K562 (cell line): ENCODE measurements around the gene CCNT1.

Source experiments
- JUN ChIP-seq, 2 experiments: sonication (generic) in 1 of 2; formaldehyde crosslinking in 1 of 2; IDR thresholded peaks; 2 replicates each; pipeline versions ENCODE4 v1.6.1 to v1.8.0; 2012 to 2022; ENCODE audit warnings: borderline replicate concordance in 2 of 2, mild to moderate bottlenecking in 2 of 2, improper control_type of control experiment in 1 of 2, low read depth in 1 of 2, low read length in 1 of 2, missing genetic modification reagents in 1 of 2
- LARP7 ChIP-seq: fragments of 450-650 bp; IDR thresholded peaks from 2 replicates; pipeline ENCODE4 v1.6.1; 2016
- NFRKB ChIP-seq: fragments of 450-650 bp; IDR thresholded peaks from 2 replicates; pipeline ENCODE4 v1.6.1; 2016; ENCODE audit warnings: low read depth
- SOX6 ChIP-seq: fragments of 450-650 bp; IDR thresholded peaks from 2 replicates; pipeline ENCODE4 v1.6.1; 2014; ENCODE audit warnings: mild to moderate bottlenecking

DNA sequence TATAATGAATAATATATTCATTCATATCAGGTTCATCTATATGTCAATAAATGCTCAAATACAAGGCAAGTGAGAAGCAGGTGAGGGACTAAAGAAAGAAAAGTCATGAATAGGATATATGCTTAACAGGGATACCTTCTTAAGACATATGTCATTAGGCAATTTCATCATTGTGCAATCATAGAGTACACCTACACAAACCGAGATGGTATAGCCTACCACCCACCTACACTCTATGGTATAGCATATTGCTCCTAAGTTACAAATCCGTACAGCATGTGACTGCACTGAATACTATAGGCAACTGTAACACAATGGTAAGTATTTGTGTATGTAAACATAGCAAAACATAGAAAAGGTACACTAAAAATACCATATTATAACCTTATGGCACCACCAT, 73.5 kb downstream of the CCNT1 start:
- no peak for TF ChIP-seq SOX6
- TF ChIP-seq LARP7: no peak
- no peak for TF ChIP-seq NFRKB
- no peak for TF ChIP-seq JUN (IDR thresholded peaks at IDR 0.05; ENCODE audit: borderline replicate concordance, low read depth, low read length)
- no peak for TF ChIP-seq JUN (CRISPR knock-in tag; IDR thresholded peaks at IDR 0.05; ENCODE audit: borderline replicate concordance)
